Activated CD4-positive, alpha-beta memory T cell treated with anti-CD3 and anti-CD28 coated beads, Interleukin-2, amount 10 ng/mL, durations not matched to agents 7 days and 5 days (primary cell): ENCODE results near the gene POLRMT. TPM values are rescaled to one million over a fixed set of nuclear protein-coding genes. Genes with fewer than 3 reads are reported as not detected.

ENCODE experiments used
- CTCF ChIA-PET: fragments of 350-600 bp; sonication (Branson Sonifier 250); formaldehyde crosslinking; loops from one replicate; lab custom pipeline; 2021; ENCODE audit warnings: antibody characterized with exemption, inconsistent platforms; lab: Charles Lee
- POLR2A ChIA-PET: fragments of 350-600 bp; sonication (Branson Sonifier 250); formaldehyde crosslinking; loops from one replicate; lab custom pipeline; 2021; ENCODE audit warnings: antibody characterized with exemption; lab: Charles Lee
- DNase-seq: peaks from one replicate; pipeline ENCODE4 v3.0.0-alpha.2; 2020
- H3K27ac Mint-ChIP-seq: one replicate; pipeline ENCODE4 v1.8.0; 2021; ENCODE audit warnings: mild to moderate bottlenecking, mixed read lengths
- H3K27me3 Mint-ChIP-seq: one replicate; pipeline ENCODE4 v1.8.0; 2021; ENCODE audit warnings: mixed read lengths
- H3K36me3 Mint-ChIP-seq: one replicate; pipeline ENCODE4 v1.8.0; 2021; ENCODE audit warnings: low read depth, mixed read lengths
- H3K4me1 Mint-ChIP-seq: one replicate; pipeline ENCODE4 v1.8.0; 2021; ENCODE audit warnings: mixed read lengths
- H3K4me3 Mint-ChIP-seq: one replicate; pipeline ENCODE4 v1.8.0; 2021; ENCODE audit warnings: mild to moderate bottlenecking, mixed read lengths
- H3K9me3 Mint-ChIP-seq: one replicate; pipeline ENCODE4 v1.8.0; 2021; ENCODE audit warnings: mixed read lengths
- total RNA-seq, 2 experiments: library from RNA; stranded (reverse); gene quantifications; one replicate each; pipeline ENCODE4 v1.2.3, GENCODE V29; 2021

POLRMT gene
- total RNA-seq, 2 experiments from 2014 or later = 44.8 to 45.1 TPM

DNA sequence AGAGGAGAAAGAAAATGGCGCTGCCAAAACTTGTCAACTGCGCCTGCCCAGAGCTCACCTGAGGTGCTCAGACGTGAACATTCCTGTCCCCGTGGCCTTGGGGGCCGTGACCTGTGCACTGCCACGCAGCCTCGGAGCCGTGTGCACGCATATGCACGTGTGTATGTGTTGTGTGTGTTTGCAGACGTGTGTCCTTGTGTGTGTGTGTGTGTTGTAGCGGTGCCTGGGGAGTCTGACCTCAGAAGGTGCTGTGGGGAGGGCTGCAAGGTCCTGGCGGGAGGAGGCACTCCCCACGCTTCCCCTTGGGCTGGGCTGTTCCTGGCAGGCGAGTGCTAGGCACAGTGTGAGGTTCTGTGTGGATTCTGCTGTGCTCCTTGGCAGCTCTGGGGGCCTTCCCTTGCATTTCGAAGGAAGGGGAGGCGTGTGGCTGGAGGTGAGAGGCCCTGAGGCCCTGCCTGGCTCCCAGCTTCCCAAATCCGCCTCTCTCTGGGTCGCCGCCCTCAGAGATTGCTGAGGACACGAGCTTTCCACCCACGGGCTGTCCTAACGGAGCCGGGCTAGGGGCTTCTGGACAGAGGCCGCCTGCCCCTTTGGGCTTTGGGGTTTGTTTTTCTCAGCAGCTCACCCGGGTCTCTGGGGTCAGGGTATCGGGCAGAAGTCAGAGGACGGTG is 56.4 kb downstream of the POLRMT start:
- Mint-ChIP-seq H3K27ac (no peak overlapping the region), H3K9me3 (no peaks in the 10 kb centered on the region), H3K4me1 (peaks cover 39% of the 10 kb centered on the region), H3K27me3 (no peaks in the 10 kb centered on the region), H3K4me3 (no peak overlapping the region), H3K36me3 (peaks cover 7% of the 10 kb centered on the region)
- ChIA-PET POLR2A (interaction anchor here (0.8 to 1.4 kb wide), 2 partner anchors 11 to 43 kb away, joined by 3 to 4 read pairs; no protein-coding TSS in a partner anchor), CTCF (interaction anchor here (0.9 to 1.9 kb wide), 2 partner anchors 8 to 10 kb away, joined by 4 to 6 read pairs; no protein-coding TSS in a partner anchor)
- DNase-seq = no peak

DNA sequence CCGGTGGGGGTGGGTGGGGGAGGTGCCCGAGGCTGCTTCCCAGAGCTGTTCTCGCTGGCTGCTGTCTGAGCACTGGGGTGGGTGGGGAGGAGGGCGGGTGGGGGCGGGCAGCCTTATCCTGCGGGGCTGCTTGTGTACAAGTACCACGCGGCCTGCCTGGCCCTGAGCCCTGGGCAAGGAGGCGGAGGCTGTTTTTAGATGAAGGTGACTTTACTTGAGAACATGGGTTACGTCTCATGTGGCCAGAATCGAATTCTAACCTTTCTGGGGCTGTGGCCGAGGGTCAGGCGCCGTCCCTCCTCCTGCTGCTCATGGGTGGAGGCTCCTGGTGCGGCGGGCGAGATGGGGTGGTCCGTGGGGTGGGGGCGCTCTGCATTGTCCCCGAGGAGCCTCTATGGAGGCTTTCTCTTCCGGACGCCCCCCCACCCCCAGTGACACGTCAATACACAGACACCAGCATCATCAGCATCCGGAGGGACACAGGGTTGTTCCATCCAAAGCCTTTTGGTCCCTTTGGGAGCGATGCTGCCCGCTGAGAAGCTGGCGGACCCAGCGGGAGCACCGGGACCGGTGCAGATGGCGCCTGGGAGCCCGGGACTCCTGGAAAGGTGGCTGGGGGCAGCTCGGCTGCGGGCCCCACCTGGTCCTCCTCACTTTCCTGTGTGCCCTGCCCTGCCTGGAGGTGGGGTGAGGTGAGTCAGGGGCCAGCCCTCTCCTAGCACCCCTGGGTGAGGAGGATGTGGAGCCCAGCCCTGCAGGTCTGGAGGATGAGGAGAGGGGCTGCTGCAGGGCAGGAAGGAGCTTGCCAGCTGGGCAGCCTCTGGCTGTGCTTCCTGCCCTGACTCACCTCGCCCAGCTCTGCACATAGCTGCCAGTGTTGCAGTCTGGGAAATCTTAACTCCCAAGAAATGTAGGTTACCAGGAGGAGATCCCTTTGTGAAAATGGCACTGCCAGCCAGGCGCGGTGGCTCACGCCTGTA is 57.5 kb downstream of the POLRMT start:
- Mint-ChIP-seq H3K4me1 (peaks cover 45% of the 10 kb centered on the region), H3K27me3 (no peaks in the 10 kb centered on the region), H3K4me3 (no peak overlapping the region), H3K9me3 (no peaks in the 10 kb centered on the region), H3K36me3 (peaks cover 7% of the 10 kb centered on the region), H3K27ac (no peak overlapping the region)
- POLR2A ChIA-PET = interaction anchor here (0.7 to 1.8 kb wide), 4 partner anchors 42 to 85 kb away, joined by 3 to 4 read pairs (median 3); partner anchors contain the start of genes CDC34 and TPGS1
- CTCF ChIA-PET = interaction anchor here (0.9 to 1.9 kb wide), 2 partner anchors 9 to 11 kb away, joined by 4 to 6 read pairs; no protein-coding TSS in a partner anchor
- DNase-seq = no peak

GRCh38 chr19:574658-575526 is 58.4 kb downstream of the POLRMT start:
- Mint-ChIP-seq H3K4me3 (peak overlapping the region; percentile 47), H3K27me3 (no peaks in the 10 kb centered on the region), H3K9me3 (no peaks in the 10 kb centered on the region), H3K4me1 (peaks cover 47% of the 10 kb centered on the region), H3K27ac (no peak overlapping the region), H3K36me3 (peaks cover 3% of the 10 kb centered on the region)
- ChIA-PET CTCF (interaction anchor here (0.7 kb wide), 2 partner anchors 9 to 876 kb away, joined by 3 to 4 read pairs; no protein-coding TSS in a partner anchor), POLR2A (interaction anchor here (0.7 to 1.8 kb wide), 4 partner anchors 10 to 86 kb away, joined by 3 to 4 read pairs (median 4); partner anchors contain the start of genes CDC34 and TPGS1)
- DNase-seq = no peak

GRCh38 chr19:573519-573825 is 59.9 kb downstream of the POLRMT start:
- no peaks in the 10 kb centered on the region for H3K9me3 Mint-ChIP-seq
- ChIA-PET CTCF (no interaction called here), POLR2A (interaction anchor here (1.5 kb wide), 1 partner anchor 11 kb away, joined by 4 read pairs; no protein-coding TSS in a partner anchor)
- H3K27me3 Mint-ChIP-seq = no peaks in the 10 kb centered on the region
- DNase-seq = no peak
- H3K4me1 Mint-ChIP-seq = peaks cover 51% of the 10 kb centered on the region
- peaks cover 2% of the 10 kb centered on the region for H3K36me3 Mint-ChIP-seq
- H3K27ac Mint-ChIP-seq = peak overlapping the region; percentile 68
- peak overlapping the region; percentile 84 for H3K4me3 Mint-ChIP-seq

- peaks cover 49% of the 10 kb centered on the region for H3K4me1 Mint-ChIP-seq
- CTCF ChIA-PET = interaction anchor here (0.9 to 1.1 kb wide), 2 partner anchors 42 to 66 kb away, joined by 3 read pairs; partner anchors contain the start of gene TPGS1
- DNase-seq = peak; percentile 35
- H3K9me3 Mint-ChIP-seq = no peaks in the 10 kb centered on the region
- no peaks in the 10 kb centered on the region for H3K27me3 Mint-ChIP-seq
- H3K27ac Mint-ChIP-seq = peak overlapping the region; percentile 68
- H3K4me3 Mint-ChIP-seq = peak overlapping the region; percentile 84
- POLR2A ChIA-PET = interaction anchor here (0.6 to 2.2 kb wide), 9 partner anchors 11 to 463 kb away, joined by 3 to 12 read pairs (median 4); partner anchors contain the start of genes CDC34, RNF126 and TPGS1
- no peaks in the 10 kb centered on the region for H3K36me3 Mint-ChIP-seq
These were observed 60.4 kb downstream of the POLRMT start for GRCh38 chr19:572743-573518.

- Mint-ChIP-seq H3K4me3 (peak within 1 kb of the TSS; percentile 84), H3K27me3 (no peaks in the 10 kb centered on the region), H3K27ac (peak within 1 kb of the TSS; percentile 96), H3K36me3 (no peaks in the 10 kb centered on the region), H3K4me1 (peaks cover 47% of the 10 kb centered on the region), H3K9me3 (no peaks in the 10 kb centered on the region)
- ChIA-PET POLR2A (interaction anchor here (0.7 to 2.2 kb wide), 12 partner anchors 12 to 226 kb away, joined by 3 to 12 read pairs (median 4); partner anchors contain the start of genes CDC34, GZMM, RNF126 and TPGS1), CTCF (interaction anchor here (0.9 to 2.3 kb wide), 3 partner anchors 42 to 66 kb away, joined by 3 to 7 read pairs (median 3); partner anchors contain the start of gene TPGS1)
- peak; percentile 99 for DNase-seq
These were observed 61.1 kb downstream of the POLRMT start, which contains the start of gene BSG for GRCh38 chr19:572140-572742. Gene BSG (plus strand): TSS chr19:572596. CDS start chr19:572635, 39 bp downstream.

DNA sequence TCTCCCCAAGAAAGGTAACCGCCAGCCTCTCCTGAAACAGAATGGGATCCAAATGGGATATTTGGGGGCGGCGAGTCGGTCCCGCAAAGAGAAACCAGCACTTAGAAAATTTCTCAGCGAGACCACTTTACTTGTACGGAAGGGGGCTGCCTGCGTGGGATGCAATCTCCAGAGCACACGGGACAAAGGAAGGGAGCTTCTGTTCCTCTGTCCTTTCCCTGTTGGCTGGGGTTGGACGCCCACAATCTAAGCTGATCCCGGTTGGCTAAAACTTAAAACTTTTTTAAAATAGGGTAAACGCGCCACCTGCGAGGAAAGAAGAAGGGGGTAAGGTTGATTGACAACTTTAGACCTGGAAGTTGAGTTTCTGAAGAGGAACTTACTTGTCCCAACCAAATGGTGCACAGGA is 61.8 kb downstream of the POLRMT start:
- H3K9me3 Mint-ChIP-seq = no peaks in the 10 kb centered on the region
- peak overlapping the region; percentile 96 for H3K27ac Mint-ChIP-seq
- H3K27me3 Mint-ChIP-seq = no peaks in the 10 kb centered on the region
- no peak for DNase-seq
- H3K4me3 Mint-ChIP-seq = peak overlapping the region; percentile 84
- H3K4me1 Mint-ChIP-seq = peaks cover 41% of the 10 kb centered on the region
- CTCF ChIA-PET = interaction anchor here (0.8 to 2.3 kb wide), 2 partner anchors 61 to 65 kb away, joined by 3 to 7 read pairs; no protein-coding TSS in a partner anchor
- no peaks in the 10 kb centered on the region for H3K36me3 Mint-ChIP-seq
- POLR2A ChIA-PET = interaction anchor here (1.0 to 2.2 kb wide), 7 partner anchors 28 to 226 kb away, joined by 3 to 12 read pairs (median 3); partner anchors contain the start of genes CDC34, GZMM and TPGS1

DNA sequence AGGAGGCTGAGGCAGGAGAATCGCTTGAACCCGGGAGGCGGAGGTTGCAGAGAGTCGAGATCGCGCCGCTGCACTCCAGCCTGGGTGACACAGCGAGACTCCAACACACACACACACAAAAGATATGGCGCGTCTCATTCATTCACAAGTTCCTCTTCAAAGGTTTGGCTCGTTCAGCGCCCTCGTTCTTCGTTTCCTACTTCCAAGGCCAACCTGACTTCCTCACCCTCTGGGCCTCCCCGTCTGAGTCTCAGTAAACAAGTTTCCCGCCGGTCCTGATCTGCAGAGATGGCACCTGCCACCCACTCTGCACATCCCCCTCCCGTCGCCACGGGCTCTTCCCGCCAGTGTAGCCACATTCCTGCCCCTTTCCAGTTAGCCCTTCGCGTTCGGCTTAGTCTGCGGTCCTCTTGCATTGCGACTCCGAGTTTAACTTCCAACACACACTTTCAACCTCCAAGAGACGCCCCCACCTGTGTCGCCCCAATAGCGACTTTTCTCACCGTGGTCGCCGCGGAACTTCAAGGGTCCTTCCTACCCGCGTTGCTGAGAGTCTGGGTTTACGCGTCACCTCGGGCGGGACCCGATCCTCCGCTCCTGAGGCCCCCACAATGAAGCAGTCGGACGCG is 62.3 kb downstream of the POLRMT start:
- Mint-ChIP-seq H3K27ac (peak overlapping the region; percentile 96), H3K4me3 (peak overlapping the region; percentile 84), H3K36me3 (no peaks in the 10 kb centered on the region), H3K9me3 (no peaks in the 10 kb centered on the region), H3K4me1 (peaks cover 36% of the 10 kb centered on the region), H3K27me3 (no peaks in the 10 kb centered on the region)
- CTCF ChIA-PET = interaction anchor here (0.8 to 2.3 kb wide), 2 partner anchors 60 to 65 kb away, joined by 3 to 7 read pairs; no protein-coding TSS in a partner anchor
- peak; percentile 62 for DNase-seq
- POLR2A ChIA-PET = interaction anchor here (1.0 to 2.2 kb wide), 6 partner anchors 27 to 64 kb away, joined by 3 to 12 read pairs (median 4); partner anchors contain the start of genes CDC34, GZMM and TPGS1

- no peaks in the 10 kb centered on the region for H3K36me3 Mint-ChIP-seq
- CTCF ChIA-PET = interaction anchor here (0.8 to 2.3 kb wide), 2 partner anchors 59 to 293 kb away, joined by 3 to 7 read pairs; no protein-coding TSS in a partner anchor
- H3K4me3 Mint-ChIP-seq = peak overlapping the region; percentile 61
- no peak for DNase-seq
- no peaks in the 10 kb centered on the region for H3K27me3 Mint-ChIP-seq
- H3K27ac Mint-ChIP-seq = peak overlapping the region; percentile 77
- POLR2A ChIA-PET = interaction anchor here (1.4 kb wide), 1 partner anchor 38 kb away, joined by 6 read pairs; the partner anchor contains the start of gene CDC34
- no peaks in the 10 kb centered on the region for H3K9me3 Mint-ChIP-seq
- H3K4me1 Mint-ChIP-seq = peaks cover 33% of the 10 kb centered on the region
These were observed 63.1 kb downstream of the POLRMT start for GRCh38 chr19:570251-570686.

DNA sequence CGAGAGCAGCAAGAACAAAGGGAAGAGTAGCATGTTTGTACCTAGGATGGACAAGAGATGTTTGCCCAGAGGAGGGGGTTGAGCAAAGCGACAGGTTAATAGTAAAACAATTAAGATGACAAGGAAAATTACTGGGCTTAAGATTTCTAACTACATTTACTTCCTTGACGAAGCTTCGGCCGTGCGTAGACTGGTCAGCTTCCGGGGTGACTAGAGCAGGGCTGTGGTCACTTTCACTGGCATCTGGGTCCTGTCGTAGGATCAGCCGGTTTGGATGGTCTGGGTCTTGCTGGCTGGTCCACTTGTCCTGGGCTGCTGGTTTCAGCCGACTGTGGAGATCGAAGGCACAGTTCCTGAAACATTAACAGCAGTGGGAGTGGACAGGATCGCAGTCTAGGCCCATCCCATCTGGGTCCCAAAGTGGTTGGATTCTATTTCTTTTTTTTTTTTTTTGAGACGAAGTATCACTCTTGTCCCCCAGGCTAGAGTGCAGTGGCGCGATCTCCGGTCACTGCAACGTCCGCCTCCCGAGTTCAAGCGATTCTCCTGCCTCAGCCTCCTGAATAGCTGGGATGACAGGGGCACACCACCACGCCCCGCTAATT is 65.9 kb downstream of the POLRMT start:
- Mint-ChIP-seq H3K27me3 (no peaks in the 10 kb centered on the region), H3K27ac (no peak overlapping the region), H3K4me1 (peaks cover 15% of the 10 kb centered on the region), H3K36me3 (no peaks in the 10 kb centered on the region), H3K4me3 (no peak overlapping the region), H3K9me3 (no peaks in the 10 kb centered on the region)
- no peak for DNase-seq
- ChIA-PET POLR2A (no interaction called here), CTCF (no interaction called here)
